Heart right ventricle (tissue), 16 donors: ENCODE data around the gene TVP23C. TPM values are rescaled to one million over a fixed set of nuclear protein-coding genes. Genes with fewer than 3 reads are reported as not detected.
"Not testable (repeated sequence)": the region's sequence is repeated elsewhere in the genome, so short reads cannot be mapped to it uniquely, and the experiment has no call there.

Source experiments
- ATAC-seq, 8 donors: fragments of 200-7000 bp; cut with Tn5 transposase; one replicate each; pipeline ENCODE4 v1.9.1; 2020; ENCODE audit warnings: mild to moderate bottlenecking in 8 of 8, moderate library complexity in 8 of 8, moderate number of reproducible peaks in 1 of 8
- DNase-seq, 2 donors: peaks; one replicate each; pipeline ENCODE4 v3.0.0-alpha.2; 2020
- H3K27ac ChIP-seq, 10 donors: fragments of 200-600 bp; sonication (generic) in 2 of 10; one replicate each; pipeline versions ENCODE4 v1.5.0 to v1.8.0; 2020 to 2022; ENCODE audit warnings: mild to moderate bottlenecking in 3 of 10
- H3K27me3 ChIP-seq, 7 donors: fragments of 200-600 bp; one replicate each; pipeline ENCODE4 v1.8.0; 2021 to 2022; ENCODE audit warnings: mild to moderate bottlenecking in 2 of 7
- H3K36me3 ChIP-seq, 9 donors: fragments of 200-600 bp; sonication (generic) in 1 of 9; one replicate each; pipeline versions ENCODE4 v1.5.0 to v1.8.0; 2020 to 2022; ENCODE audit warnings: mild to moderate bottlenecking in 2 of 9
- H3K4me1 ChIP-seq, 9 donors: fragments of 200-600 bp; sonication (generic) in 1 of 9; one replicate each; pipeline versions ENCODE4 v1.5.0 to v1.8.0; 2020 to 2022; ENCODE audit warnings: mild to moderate bottlenecking in 4 of 9
- H3K4me3 ChIP-seq, 10 donors: fragments of 200-600 bp; sonication (generic) in 2 of 10; one replicate each; pipeline versions ENCODE4 v1.5.0 to v1.8.0; 2020 to 2022; ENCODE audit warnings: mild to moderate bottlenecking in 7 of 10, moderate library complexity in 2 of 10
- H3K9me3 ChIP-seq, 11 donors: fragments of 200-600 bp in 10 of 11; sonication (generic) in 2 of 11; one replicate each; pipeline versions ENCODE4 v1.5.0 to v1.8.0; 2013 to 2022; ENCODE audit warnings: mild to moderate bottlenecking in 2 of 11, control low read depth in 1 of 11, moderate library complexity in 1 of 11
- CTCF ChIP-seq, 9 donors: fragments of 200-600 bp; sonication (generic) in 2 of 9; IDR thresholded peaks; one replicate each; pipeline versions ENCODE4 v1.5.0 to v1.8.0; 2021 to 2022; ENCODE audit warnings: antibody characterized with exemption in 9 of 9, mild to moderate bottlenecking in 5 of 9, moderate library complexity in 1 of 9
- WGBS, 2 donors: extraction: QIAGEN DNeasy Blood & Tissue Kit; methylation state at CpG; one replicate each; pipeline ENCODE4 v1.1.7; 2013; ENCODE audit warnings: inconsistent platforms in 1 of 2; 5-methylcytosine and 5-hydroxymethylcytosine counted together
- intact Hi-C, 10 donors: fragments of 100-400 bp; cut with DNase I; formaldehyde crosslinking; loops; one replicate each; pipeline versions ENCODE4 v1.11.1 to v1.14.2; 2022
- polyA plus RNA-seq, 2 donors: library from polyadenylated mRNA; stranded (reverse); fragments of 200-250 nt; gene quantifications; one replicate each; pipeline ENCODE4 v1.2.3, GENCODE V29; 2013
- total RNA-seq, 10 donors: library from RNA; stranded (reverse); fragmentation: NEBNext Ultra II Directional in 3 of 10; extraction: Animal tissue kit (Norgen Biotek cat#: 25700) in 3 of 10; gene quantifications; one replicate each; pipeline versions ENCODE4 v1.2.1 to v1.2.4, GENCODE V29; 2021 to 2023
- donor health status: Arrhythmogenic right ventricular cardiomyopathy.
- donor health status: ischemic (EF 13 %, LVEDD 7.1; RV severe dilation, severe dysfunction).
- donor health status: healthy with polysubstance abuse.
- donor health status: DM: no; HTN: yes; CAD: no.
- donor health status: DM: no; HTN: no; CAD: no.
- donor health status: ischemic (EF 25% LVEDD 6.9; RV normal size, moderate dysfunction).
- donor health status: ischemic (EF 25% LVEDD 5.7; RV mildly dilated, moderate dysfunction).
- donor health status: healthy.
- donor health status: DM: yes; HTN: yes; CAD: no.
- donor health status: Ischemic cardiomyopathy.
- donor health status: ischemic (EF 35%, LVEDD 5.7; RV mildly dilated, moderate dysfunction).
- donor health status: nonischemic (EF 11% LVEDD 7.7; RV severe dilation, severe dysfunction).
- donor health status: DM: yes; HTN: yes; CAD: no.
- donor health status: PGD.
- donor health status: ischemic (EF 29% LVEDD 5.4; RV normal size, mild dysfunction).
- donor health status: nonischemic (EF 23%, LVEDD 6.1; RV moderate dilation, normal function).

TVP23C gene
- total and polyA plus RNA-seq, 12 donors = 2.0 to 8.2 (median 4.8) TPM

GRCh38 chr17:15507001-15507400 lies 56.3 kb downstream of the TVP23C start:
- no peaks in the 10 kb centered on the region for H3K9me3 ChIP-seq
- H3K36me3 ChIP-seq = peaks cover 0 to 10% (median 0%) of the 10 kb centered on the region in 9 donors
- TF ChIP-seq CTCF (IDR thresholded peaks at IDR 0.05) = no peak
- DNase-seq (no peak), ATAC-seq (no peak)
- H3K4me1 ChIP-seq = peaks cover 4 to 41% (median 18%) of the 10 kb centered on the region in 9 donors
- no peaks in the 10 kb centered on the region for H3K27me3 ChIP-seq
- intact Hi-C loops = loop anchor here in 1 of 10 donors (10.0 kb wide), 1 partner anchor 162 kb away; the partner anchor contains the start of gene TEKT3
- 98% methylated on average over 9 of the region's 9 CpGs for whole genome bisulfite sequencing, 2 donors
- H3K27ac ChIP-seq = no peak overlapping the region
- H3K4me3 ChIP-seq = no peak overlapping the region

- Histone ChIP-seq H3K4me1 (peaks cover 4 to 39% (median 23%) of the 10 kb centered on the region in 9 donors), H3K36me3 (peaks cover 0 to 10% (median 0%) of the 10 kb centered on the region in 9 donors)
- intact Hi-C loops = loop anchor here in 1 of 10 donors (10.0 kb wide), 1 partner anchor 161 kb away; the partner anchor contains the start of gene TEKT3
- H3K27ac ChIP-seq, H3K4me3 ChIP-seq, H3K27me3 ChIP-seq, H3K9me3 ChIP-seq, ATAC-seq, DNase-seq: not testable (repeated sequence)
- 97% methylated on average over 29 to 32 of the region's 32 CpGs for WGBS, 2 donors
Measured at GRCh38 chr17:15505708-15506107, 57.6 kb downstream of the TVP23C start.

GRCh38 chr17:15503731-15504130 lies 59.6 kb downstream of the TVP23C start:
- 89 to 94% methylated on average over 2 of the region's 2 CpGs for WGBS, 2 donors
- peaks cover 3 to 27% (median 19%) of the 10 kb centered on the region in 9 donors for H3K4me1 ChIP-seq

GRCh38 chr17:15502369-15503112 lies 60.7 kb downstream of the TVP23C start:
- Histone ChIP-seq H3K4me1 (peaks cover 3 to 23% (median 14%) of the 10 kb centered on the region in 9 donors), H3K36me3 (peaks cover 0 to 7% (median 0%) of the 10 kb centered on the region in 9 donors), H3K27me3 (no peaks in the 10 kb centered on the region), H3K27ac (peak overlapping the region; percentile 36 to 88 (median 80)), H3K4me3 (peak overlapping the region in 9 of 10 donors; percentile 8 to 47 (median 40)), H3K9me3 (no peaks in the 10 kb centered on the region)
- ATAC-seq (peak; percentile 88 to 96 (median 94)), DNase-seq (peak; percentile 92 to 93)
- peak; percentile 84 to 97 (median 91) for TF ChIP-seq CTCF (IDR thresholded peaks at IDR 0.05)
- intact Hi-C loops = loop anchor here in 9 of 10 donors (1.0 to 10.0 kb wide), 7 partner anchors 45 to 245 kb away; partner anchors contain the start of gene TEKT3 (in 1 of the 9)
- WGBS, 2 donors = 22 to 32% methylated on average over 32 of the region's 32 CpGs

More at GRCh38 chr17:15503731-15504130, 59.6 kb downstream of the TVP23C start:
- no peak for TF ChIP-seq CTCF (IDR thresholded peaks at IDR 0.05)
- H3K9me3 ChIP-seq = no peaks in the 10 kb centered on the region
- H3K36me3 ChIP-seq = peaks cover 0 to 7% (median 0%) of the 10 kb centered on the region in 9 donors
- H3K27ac ChIP-seq = no peak overlapping the region
- intact Hi-C loops = loop anchor here in 9 of 10 donors (1.0 to 10.0 kb wide), 6 partner anchors 46 to 246 kb away; partner anchors contain the start of gene TEKT3 (in 1 of the 9)
- no peak for DNase-seq
- no peak for ATAC-seq
- H3K4me3 ChIP-seq = no peak overlapping the region
- no peaks in the 10 kb centered on the region for H3K27me3 ChIP-seq
